ENCODE results near the gene BIRC2. TPM values are rescaled to one million over a fixed set of nuclear protein-coding genes. Genes with fewer than 3 reads are reported as not detected.

BIRC2 gene
- total and polyA plus RNA-seq, 9 of the 15 experiments (the other 6 are each of a cell fraction or from before 2014, with no cell fraction given) = 14.3 to 45.9 (median 20.7) TPM

GRCh38 chr11:102374633-102375424 is 27.8 kb downstream of the BIRC2 start (continued):
- TF ChIP-seq NONO (IDR thresholded peaks at IDR 0.05; ENCODE audit: low read depth in 2 of 2, low read length in 1 of 2) (0 out of 4 replicates have a peak, but pooled peaks of 1 of the 2 experiments have one; percentile 19), EP400 (IDR thresholded peaks at IDR 0.05) (peak; percentile 60; the same call in 1 of the 2 replicates)

- Histone ChIP-seq H3K4me3 (no peak overlapping the region), H3K9me3 (replicated peaks; ENCODE audit: control insufficient read depth, insufficient read depth, low read depth, low read length) (no peaks in the 10 kb centered on the region), H3K9ac (ENCODE audit: insufficient read depth in 1 of 2, low read depth in 2 of 2, low read length in 2 of 2) (no peak overlapping the region), H4K20me1 (replicated peaks; ENCODE audit: control insufficient read depth, insufficient read depth, low read length) (no peaks in the 10 kb centered on the region), H3K36me3 (ENCODE audit: control insufficient read depth, insufficient read depth, low read length) (peaks cover 41% of the 10 kb centered on the region), H3K27ac (ENCODE audit: extremely low read depth, low read depth, low read length) (no peak overlapping the region), H2AFZ (ENCODE audit: low read depth, low read length) (no peak overlapping the region), H3K27me3 (ENCODE audit: control insufficient read depth in 2 of 2, insufficient read depth in 2 of 2, low read length in 2 of 2) (no peaks in the 10 kb centered on the region), H3K9me1 (ENCODE audit: control insufficient read depth, insufficient read depth, low read length) (no peaks in the 10 kb centered on the region), H3K4me1 (replicated peaks in 1 of 2; ENCODE audit: control insufficient read depth in 2 of 2, insufficient read depth in 2 of 2, low read length in 2 of 2) (peaks cover 3% of the 10 kb centered on the region in 2 experiments; a peak in 2 of 5 replicates), H3K4me2 (ENCODE audit: insufficient read depth, low read length) (no peak overlapping the region), H3K79me2 (ENCODE audit: control insufficient read depth, insufficient read depth, low read length) (peaks cover 11% of the 10 kb centered on the region)
- ChIA-PET POLR2A (interaction anchor here (0.6 to 1.5 kb wide), 4 partner anchors 14 to 586 kb away, joined by 3 to 6 read pairs (median 4); no protein-coding TSS in a partner anchor), CTCF (ENCODE audit: low intra/inter-chr PET ratio) (no interaction called here)
- in situ Hi-C loops (cut with MboI) = no loop called here
- DNase-seq (ENCODE audit: extremely low read depth in 1 of 4, low spot score in 3 of 4) (no peak), FAIRE-seq (no peak), ATAC-seq (no peak)
- TF ChIP-seq RBM25 (IDR thresholded peaks at IDR 0.05; ENCODE audit: low read depth, low read length, severe bottlenecking) (peak; percentile 52), NKRF (IDR thresholded peaks at IDR 0.05; ENCODE audit: borderline replicate concordance) (no peak), BCOR (IDR thresholded peaks at IDR 0.05) (0 out of 2 replicates have a peak, but pooled peaks have one; percentile 15)
- 85% methylated on average over 3 of the region's 5 CpGs for WGBS (ENCODE audit: insufficient coverage, low coverage, missing lambda C conversion rate)
- intact Hi-C loops (cut with micrococcal nuclease) = no loop called here
- BruUV-seq (replicated peaks) = no TSS peak
Measured at GRCh38 chr11:102375720-102376399, 28.8 kb downstream of the BIRC2 start.

Measured in K562 (cell line).